HL-60 (cell line): ENCODE data around the gene TSPAN2.

Experiments
- CTCF ChIP-seq: IDR thresholded peaks from one replicate; pipeline ENCODE4 v1.5.1; 2011; ENCODE audit warnings: low read length, control low read depth, inconsistent platforms; ENCODE audit not compliant: insufficient read depth
- POLR2AphosphoS5 ChIP-seq: IDR thresholded peaks from 2 replicates; pipeline ENCODE4 v1.6.1; 2012; ENCODE audit warnings: low read depth
- TF ChIP-seq, protein P1 (sequence below): IDR thresholded peaks from 2 replicates; pipeline ENCODE4 v1.6.1; 2012; ENCODE audit warnings: low read depth; ENCODE audit not compliant: insufficient replicate concordance

GRCh38 chr1:115082949-115083348 is 6.4 kb downstream of the TSPAN2 start:
- TF ChIP-seq CTCF: no peak
- no peak for TF ChIP-seq POLR2AphosphoS5
- TF ChIP-seq, protein P1, sequence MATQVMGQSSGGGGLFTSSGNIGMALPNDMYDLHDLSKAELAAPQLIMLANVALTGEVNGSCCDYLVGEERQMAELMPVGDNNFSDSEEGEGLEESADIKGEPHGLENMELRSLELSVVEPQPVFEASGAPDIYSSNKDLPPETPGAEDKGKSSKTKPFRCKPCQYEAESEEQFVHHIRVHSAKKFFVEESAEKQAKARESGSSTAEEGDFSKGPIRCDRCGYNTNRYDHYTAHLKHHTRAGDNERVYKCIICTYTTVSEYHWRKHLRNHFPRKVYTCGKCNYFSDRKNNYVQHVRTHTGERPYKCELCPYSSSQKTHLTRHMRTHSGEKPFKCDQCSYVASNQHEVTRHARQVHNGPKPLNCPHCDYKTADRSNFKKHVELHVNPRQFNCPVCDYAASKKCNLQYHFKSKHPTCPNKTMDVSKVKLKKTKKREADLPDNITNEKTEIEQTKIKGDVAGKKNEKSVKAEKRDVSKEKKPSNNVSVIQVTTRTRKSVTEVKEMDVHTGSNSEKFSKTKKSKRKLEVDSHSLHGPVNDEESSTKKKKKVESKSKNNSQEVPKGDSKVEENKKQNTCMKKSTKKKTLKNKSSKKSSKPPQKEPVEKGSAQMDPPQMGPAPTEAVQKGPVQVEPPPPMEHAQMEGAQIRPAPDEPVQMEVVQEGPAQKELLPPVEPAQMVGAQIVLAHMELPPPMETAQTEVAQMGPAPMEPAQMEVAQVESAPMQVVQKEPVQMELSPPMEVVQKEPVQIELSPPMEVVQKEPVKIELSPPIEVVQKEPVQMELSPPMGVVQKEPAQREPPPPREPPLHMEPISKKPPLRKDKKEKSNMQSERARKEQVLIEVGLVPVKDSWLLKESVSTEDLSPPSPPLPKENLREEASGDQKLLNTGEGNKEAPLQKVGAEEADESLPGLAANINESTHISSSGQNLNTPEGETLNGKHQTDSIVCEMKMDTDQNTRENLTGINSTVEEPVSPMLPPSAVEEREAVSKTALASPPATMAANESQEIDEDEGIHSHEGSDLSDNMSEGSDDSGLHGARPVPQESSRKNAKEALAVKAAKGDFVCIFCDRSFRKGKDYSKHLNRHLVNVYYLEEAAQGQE: no peak
